ENCODE measurements around the gene CHM.
"Not testable (repeated sequence)": the region's sequence is repeated elsewhere in the genome, so short reads cannot be mapped to it uniquely, and the experiment has no call there.

The CHM gene

GRCh38 chrX:86047174-86047935 is at the start of gene CHM:
Gene CHM, minus strand, starts transcription at chrX:86047558. Its CDS starts 26 bp downstream, at chrX:86047532.
- DNase-seq (ENCODE audit: low read depth in 2 of 2): peak; percentile 15 to 30

DNA sequence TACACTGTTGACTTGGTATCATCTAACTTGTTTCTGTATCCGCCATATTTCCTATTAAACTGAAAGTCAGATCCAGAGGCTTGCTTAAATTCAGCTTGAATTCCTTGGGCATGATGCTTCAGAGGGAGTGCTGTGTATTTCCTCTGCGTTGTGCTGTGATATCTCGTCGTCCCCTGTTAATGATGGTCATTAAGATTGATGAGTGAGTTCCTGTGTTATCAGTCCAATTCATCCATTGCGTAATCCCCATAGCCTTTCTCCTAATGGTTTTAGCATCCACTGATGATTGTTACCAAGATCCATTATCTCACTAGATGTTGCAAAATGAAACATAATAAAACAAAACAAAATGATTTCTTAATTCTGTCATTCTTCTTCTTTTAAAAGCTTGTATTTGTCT is 31.3 kb upstream of the CHM start:
- no peak for DNase-seq (ENCODE audit: low read depth in 2 of 2)

DNA sequence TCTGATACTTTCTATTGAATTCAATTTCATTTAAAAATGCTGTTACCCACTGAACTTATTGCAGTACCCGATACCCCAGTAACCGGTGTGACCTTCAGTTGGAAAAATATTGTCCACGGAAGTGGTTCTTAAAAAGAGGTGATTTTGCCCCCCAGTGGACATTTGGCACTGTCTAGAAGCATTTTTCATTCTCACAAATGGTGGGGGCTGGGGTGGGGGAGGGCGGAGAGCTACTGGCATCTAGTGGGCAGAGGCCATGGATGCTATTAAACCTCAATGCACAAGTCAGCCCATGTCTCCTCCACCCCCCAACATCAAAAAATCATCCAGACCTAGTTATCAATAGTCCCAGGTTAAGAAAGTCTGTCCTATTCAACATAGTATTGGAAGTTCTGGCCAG is 19.6 kb upstream of the CHM start:
- DNase-seq (ENCODE audit: low read depth in 2 of 2): no peak

DNA sequence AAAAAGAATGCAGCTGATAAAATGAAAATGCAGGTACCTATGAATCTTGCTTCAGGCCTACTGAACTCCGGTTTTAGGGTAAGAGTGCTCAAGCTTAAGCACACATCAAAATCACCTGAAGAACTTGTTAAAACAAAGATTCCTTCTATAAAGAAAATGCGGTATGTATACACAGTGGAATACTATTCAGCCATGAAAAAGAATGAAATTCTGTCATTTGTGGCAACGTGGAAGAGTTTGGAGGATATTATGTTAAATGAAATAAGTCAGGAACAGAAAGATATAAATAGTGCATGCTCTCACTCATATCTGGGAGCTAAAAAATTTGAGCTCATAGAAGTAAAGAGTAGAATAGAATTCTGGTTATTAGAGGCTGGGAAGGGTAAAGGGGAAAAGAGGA is 14.0 kb upstream of the CHM start:
- no peak for DNase-seq (ENCODE audit: low read depth in 2 of 2)

DNA sequence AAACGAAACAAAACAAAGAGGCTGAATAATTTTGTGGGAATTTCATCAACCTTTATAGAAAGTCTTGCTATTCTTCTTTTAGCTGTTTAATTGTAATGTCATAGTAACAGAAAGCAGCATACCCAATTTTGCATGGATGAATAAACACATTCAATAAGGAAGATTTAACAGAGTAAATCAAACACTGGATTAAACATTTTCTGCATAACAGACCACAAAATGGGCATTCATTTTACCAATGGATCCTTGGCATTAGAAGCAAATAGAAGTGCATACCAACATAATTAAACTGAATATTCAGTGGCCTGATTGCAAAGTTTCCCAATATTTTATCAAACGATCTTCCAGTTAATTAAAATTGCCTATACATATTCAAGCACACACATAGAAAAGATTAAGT is 4.4 kb upstream of the CHM start:
- no peak for DNase-seq (ENCODE audit: low read depth in 2 of 2)

DNA sequence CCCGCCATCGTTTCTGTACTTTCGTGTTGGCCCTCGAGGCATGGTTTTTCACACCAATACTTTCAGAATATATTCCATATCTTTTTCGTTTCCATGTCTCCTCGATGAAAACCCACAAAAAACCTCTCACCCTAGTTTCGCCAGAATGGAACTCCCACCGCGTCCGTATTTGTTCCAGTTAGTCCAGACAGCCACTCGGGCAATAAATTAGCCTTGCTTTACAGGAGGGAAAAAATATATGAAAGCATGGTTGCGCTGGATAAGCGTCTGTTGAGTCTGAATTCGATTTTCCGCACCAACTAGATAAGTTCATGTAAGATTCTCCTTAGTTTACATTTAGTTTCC is 550 bp upstream of the CHM start:
- DNase-seq (ENCODE audit: low read depth in 2 of 2): no peak

DNA sequence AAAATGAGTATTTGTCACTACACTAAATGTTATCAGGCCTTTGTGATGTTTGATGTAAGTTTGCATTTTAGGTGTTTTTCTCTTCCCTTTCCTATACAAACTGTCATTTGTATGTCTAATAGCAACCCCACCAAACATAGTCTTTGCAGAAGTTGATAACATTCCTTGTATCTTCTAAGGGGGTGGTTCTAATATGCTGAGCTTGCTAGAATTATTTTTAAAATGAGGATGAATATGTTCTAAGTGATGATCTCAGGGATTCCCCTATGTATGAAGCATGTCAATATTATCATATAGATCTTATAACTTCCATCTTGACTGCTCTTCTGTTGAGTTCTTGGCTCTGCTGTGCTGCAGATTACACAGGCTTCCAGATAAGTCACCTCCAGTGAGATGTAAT is 3.1 kb downstream of the CHM start:
- no peak for DNase-seq (ENCODE audit: low read depth in 2 of 2)

GRCh38 chrX:86039625-86040568 is 7.5 kb downstream of the CHM start:
- no peak for DNase-seq (ENCODE audit: low read depth in 2 of 2)

DNA sequence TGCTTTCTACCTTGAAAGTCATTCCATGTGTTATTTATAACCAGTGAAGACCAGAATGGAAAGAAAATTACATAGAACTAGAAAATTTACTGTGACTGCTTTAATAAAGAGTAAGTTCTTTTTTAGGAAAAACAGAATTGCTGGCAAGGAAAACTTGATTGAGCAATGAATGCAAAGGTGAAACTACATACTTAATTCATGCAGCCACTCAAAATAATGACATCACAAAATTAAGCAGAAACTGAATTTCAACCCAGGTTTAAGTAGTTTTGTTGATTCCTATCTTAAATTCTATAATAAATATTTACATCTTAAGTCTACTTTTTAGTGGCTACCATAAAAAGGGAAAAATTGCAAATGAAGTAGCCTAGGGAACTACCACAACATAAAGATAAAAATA is 14.0 kb downstream of the CHM start:
- DNase-seq (ENCODE audit: low read depth in 2 of 2): no peak

- DNase-seq (ENCODE audit: low read depth in 2 of 2): no peak
Measured at GRCh38 chrX:86028681-86029080, 18.7 kb downstream of the CHM start.

DNA sequence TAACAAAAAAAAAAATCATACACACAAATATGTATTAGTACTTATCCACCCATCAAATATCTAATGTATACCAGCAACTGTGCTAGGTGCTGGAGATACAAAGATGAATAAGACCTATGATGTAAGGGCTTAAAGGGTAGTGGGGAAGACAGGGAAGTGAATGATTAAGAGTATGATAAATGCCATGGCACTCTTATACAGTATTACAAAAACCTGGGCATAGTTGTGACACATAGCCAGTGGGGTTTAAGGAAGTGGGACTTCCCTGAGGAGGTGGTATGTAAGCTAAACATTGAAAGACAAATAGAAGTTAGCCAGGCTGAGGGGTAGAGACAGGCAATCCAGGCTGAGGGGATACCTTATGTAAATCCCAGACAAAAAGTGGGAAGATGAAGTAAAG is 23.5 kb downstream of the CHM start:
- no peak for DNase-seq (ENCODE audit: low read depth in 2 of 2)

- DNase-seq (ENCODE audit: low read depth in 2 of 2): no peak
Measured at GRCh38 chrX:86021652-86022289, 25.6 kb downstream of the CHM start.

- DNase-seq (ENCODE audit: low read depth in 2 of 2): no peak
Measured at GRCh38 chrX:86016139-86016538, 31.2 kb downstream of the CHM start.

- not testable (repeated sequence) for DNase-seq (ENCODE audit: low read depth in 2 of 2)
Measured at GRCh38 chrX:86014959-86015358, 32.4 kb downstream of the CHM start.

DNA sequence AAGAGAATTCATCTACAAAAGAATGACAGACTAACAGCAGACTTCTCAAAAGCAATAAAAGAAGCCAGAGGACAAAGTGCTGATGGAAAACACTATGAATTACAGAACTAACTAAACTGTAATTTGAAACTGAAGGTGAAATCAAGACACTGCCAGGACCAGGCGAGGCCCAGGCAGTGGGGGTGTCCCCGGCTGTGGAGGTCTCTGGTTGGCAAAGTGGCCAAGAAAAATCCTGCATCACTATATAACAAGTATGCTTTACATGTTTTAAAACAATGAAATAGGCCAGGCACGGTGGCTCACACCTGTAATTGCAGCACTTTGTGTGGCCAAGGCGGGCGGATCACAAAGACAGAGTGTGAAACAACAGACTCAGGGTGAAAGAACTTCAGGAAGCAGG is 32.9 kb downstream of the CHM start:
- no peak for DNase-seq (ENCODE audit: low read depth in 2 of 2)

DNA sequence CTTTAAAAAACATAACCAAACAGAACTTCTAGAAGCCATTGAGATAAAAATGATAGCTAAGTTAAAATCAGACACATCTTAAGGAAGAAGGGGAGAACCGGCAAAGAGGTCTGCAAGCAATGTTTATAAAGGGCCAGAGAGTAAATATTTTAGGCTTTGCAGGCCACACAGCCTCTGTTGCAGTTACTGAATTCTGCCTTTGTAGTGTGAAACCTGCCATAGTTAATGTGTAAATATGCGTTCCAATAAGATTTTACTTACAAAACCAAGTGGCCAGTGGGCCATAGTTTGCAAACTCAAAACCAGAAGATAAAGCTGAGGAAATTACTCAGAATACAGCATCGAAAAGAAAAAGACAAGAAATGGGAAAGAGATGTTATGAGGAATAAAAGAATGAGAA is 33.6 kb downstream of the CHM start:
- no peak for DNase-seq (ENCODE audit: low read depth in 2 of 2)

- no peak for DNase-seq (ENCODE audit: low read depth in 2 of 2)
Measured at GRCh38 chrX:86012188-86012587, 35.2 kb downstream of the CHM start.

DNA sequence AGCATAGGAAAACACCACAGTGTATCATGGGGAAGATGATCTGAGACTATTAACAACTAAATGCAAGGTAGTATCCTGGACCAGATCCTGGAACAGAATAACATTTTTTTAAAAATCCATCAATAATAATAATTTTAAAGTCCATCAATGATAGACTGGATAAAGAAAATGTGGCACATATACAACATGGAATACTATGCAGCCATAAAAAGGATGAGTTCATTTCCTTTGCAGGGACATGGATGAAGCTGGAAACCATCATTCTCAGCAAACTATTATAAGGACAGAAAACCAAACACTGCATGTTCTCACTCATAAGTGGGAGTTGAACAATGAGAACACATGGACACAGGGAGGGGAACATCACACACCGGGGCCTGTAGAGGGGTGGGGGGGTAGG is 37.6 kb downstream of the CHM start:
- not testable (repeated sequence) for DNase-seq (ENCODE audit: low read depth in 2 of 2)

- DNase-seq (ENCODE audit: low read depth in 2 of 2): not testable (repeated sequence)
Measured at GRCh38 chrX:86007891-86008290, 39.5 kb downstream of the CHM start.

DNA sequence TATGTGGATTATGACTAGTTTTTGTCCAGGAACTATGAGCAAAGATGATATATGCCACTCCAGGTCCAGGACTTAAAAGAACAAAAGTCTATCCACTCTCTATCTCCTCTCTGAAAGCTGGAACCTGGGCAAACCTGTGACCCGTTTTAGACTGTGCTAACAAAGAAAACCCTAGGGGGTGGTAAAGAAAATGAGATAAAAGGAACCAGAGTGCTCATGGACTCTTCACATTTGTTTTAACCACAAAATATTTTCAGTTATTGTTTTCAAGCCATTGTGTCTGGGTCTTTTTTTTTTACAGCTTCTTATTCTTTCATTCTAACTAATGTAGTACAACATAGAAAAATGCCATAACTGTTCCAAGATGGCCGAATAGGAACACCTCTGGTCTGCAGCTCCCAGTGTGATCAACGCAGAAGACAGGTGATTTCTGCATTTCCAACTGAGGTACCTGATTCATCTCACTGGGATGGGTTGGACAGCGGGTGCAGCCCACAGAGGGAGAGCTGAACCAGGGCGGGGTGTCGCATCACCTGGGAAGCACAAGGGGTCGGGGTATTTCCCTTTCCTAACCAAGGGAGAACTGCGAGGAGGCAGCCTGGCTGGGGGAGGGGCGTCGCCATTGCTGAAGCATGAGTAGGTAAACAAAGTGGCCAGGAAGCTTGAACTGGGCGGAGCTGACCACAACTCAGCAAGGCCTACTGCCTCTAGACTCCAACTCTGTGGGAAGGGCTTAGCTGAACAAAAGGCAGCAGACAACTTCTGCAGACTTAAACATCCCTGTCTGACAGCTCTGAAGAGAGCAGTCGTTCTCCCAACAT is 45.1 kb downstream of the CHM start:
- DNase-seq (ENCODE audit: low read depth in 2 of 2): no peak

DNA sequence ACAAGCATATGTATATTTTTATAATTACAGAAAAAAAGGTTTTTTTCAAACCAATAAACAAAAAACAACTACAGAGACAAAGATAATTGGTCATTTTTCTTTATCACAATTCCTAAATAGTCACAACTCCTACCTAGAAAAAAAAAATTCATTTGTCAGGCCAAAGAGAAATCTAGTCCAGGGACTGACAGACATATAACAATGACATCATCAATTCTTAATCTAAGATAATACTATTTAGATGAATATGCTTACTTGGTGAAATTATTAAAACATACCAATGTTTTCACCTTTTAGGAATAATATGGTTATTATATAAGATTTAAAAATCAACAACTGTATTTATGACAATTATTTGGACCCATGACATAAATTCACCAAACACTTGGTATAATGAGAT is 48.4 kb downstream of the CHM start:
- DNase-seq (ENCODE audit: low read depth in 2 of 2): no peak

DNA sequence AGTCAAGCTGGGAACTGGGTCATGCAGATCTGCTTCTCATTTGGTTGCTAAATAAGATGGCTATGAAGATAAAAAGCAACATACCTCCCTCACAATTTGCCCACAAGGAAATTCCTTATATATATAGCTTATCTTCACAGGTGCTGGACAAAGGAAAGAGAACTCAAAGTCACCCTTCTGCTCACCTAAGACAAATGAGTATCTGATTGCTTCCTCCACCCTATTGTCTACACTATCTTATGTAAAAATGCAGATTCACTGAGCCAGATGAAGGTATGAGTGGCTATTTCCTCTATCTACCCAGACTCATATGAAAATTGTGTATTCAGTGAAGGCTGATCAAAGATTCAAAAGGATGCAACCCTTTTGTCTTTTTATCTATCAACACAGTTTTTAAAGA is 50.8 kb downstream of the CHM start:
- DNase-seq (ENCODE audit: low read depth in 2 of 2): no peak
